Ascending aorta (tissue), 2 donors: ENCODE measurements around the gene MIF. TPM values are rescaled to one million over a fixed set of nuclear protein-coding genes. Genes with fewer than 3 reads are reported as not detected.

Source experiments
- DNase-seq, 2 donors: peaks; one replicate each; pipeline ENCODE4 v3.0.0-alpha.2; 2019; ENCODE audit warnings: low spot score in 2 of 2
- H3K27ac ChIP-seq, 2 donors: fragments of 200-600 bp; sonication (generic); one replicate each; pipeline ENCODE4 v1.5.1; 2016 to 2017; ENCODE audit warnings: mild to moderate bottlenecking in 1 of 2
- H3K27me3 ChIP-seq: fragments of 200-600 bp; sonication (generic); one replicate; pipeline ENCODE4 v1.5.1; 2017
- H3K36me3 ChIP-seq, 2 donors: fragments of 200-600 bp; sonication (generic); one replicate each; pipeline ENCODE4 v1.5.1; 2016
- H3K4me1 ChIP-seq, 2 donors: fragments of 200-600 bp; sonication (generic); one replicate each; pipeline ENCODE4 v1.5.1; 2016 to 2017; ENCODE audit warnings: mild to moderate bottlenecking in 1 of 2
- H3K4me3 ChIP-seq, 2 donors: fragments of 200-600 bp; sonication (generic); one replicate each; pipeline ENCODE4 v1.5.1; 2016 to 2017; ENCODE audit warnings: mild to moderate bottlenecking in 1 of 2
- H3K9me3 ChIP-seq, 2 donors: fragments of 200-600 bp; sonication (generic); one replicate each; pipeline ENCODE4 v1.5.1; 2016
- CTCF ChIP-seq, 3 experiments: fragments of 200-600 bp in 2 of 3; fragments of 450-650 bp in 1 of 3; sonication (generic) in 2 of 3; IDR thresholded peaks; one replicate each; pipeline ENCODE4 v1.5.1; 2016 to 2019; ENCODE audit warnings: antibody characterized with exemption in 3 of 3, mild to moderate bottlenecking in 1 of 3, moderate library complexity in 1 of 3
- intact Hi-C: fragments of 100-400 bp; cut with DNase I; formaldehyde crosslinking; loops from one replicate; pipeline ENCODE4 v1.15.1; 2023
- total RNA-seq: library from RNA; depleted of rRNA; stranded (reverse); fragments of >200 nt; gene quantifications from one replicate; pipeline ENCODE4 v1.1.0, GENCODE V29; 2016

The MIF gene
- total RNA-seq, 1 donor from 2014 or later = 527 TPM

- no peak for TF ChIP-seq CTCF (IDR thresholded peaks at IDR 0.05)
- Histone ChIP-seq H3K4me1 (peaks cover 0 to 3% of the 10 kb centered on the region in 2 donors), H3K4me3 (no peak overlapping the region), H3K36me3 (peaks cover 4 to 6% of the 10 kb centered on the region in 2 donors), H3K27me3 (no peaks in the 10 kb centered on the region), H3K27ac (no peak overlapping the region), H3K9me3 (no peaks in the 10 kb centered on the region)
- no peak for DNase-seq
- intact Hi-C loops = no loop called here
Measured at GRCh38 chr22:23883658-23884057, 10.5 kb upstream of the MIF start.

DNA sequence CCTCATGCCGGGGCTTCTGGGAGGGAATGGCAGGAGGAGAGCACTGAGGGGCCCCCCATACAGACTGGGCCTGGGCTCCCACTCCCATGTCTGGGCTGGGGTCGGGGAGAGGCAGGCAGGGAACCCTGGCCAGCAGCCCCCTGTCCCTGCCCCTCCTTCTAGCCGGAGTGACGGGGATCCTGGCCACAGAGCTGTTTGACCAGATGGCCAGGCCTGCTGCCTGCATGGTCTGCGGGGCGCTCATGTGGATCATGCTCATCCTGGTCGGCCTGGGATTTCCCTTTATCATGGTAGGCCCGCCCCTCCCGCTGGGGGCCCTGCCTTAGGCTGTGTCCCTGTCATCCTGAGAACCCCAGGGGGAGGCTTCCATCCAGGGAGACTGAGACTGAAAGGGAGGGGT is 10.0 kb upstream of the MIF start:
- Histone ChIP-seq H3K9me3 (no peaks in the 10 kb centered on the region), H3K4me3 (no peak overlapping the region), H3K36me3 (peaks cover 4 to 6% of the 10 kb centered on the region in 2 donors), H3K27me3 (no peaks in the 10 kb centered on the region), H3K4me1 (peaks cover 0 to 4% of the 10 kb centered on the region in 2 donors), H3K27ac (no peak overlapping the region)
- DNase-seq = no peak
- TF ChIP-seq CTCF (IDR thresholded peaks at IDR 0.05) = no peak
- intact Hi-C loops = no loop called here

DNA sequence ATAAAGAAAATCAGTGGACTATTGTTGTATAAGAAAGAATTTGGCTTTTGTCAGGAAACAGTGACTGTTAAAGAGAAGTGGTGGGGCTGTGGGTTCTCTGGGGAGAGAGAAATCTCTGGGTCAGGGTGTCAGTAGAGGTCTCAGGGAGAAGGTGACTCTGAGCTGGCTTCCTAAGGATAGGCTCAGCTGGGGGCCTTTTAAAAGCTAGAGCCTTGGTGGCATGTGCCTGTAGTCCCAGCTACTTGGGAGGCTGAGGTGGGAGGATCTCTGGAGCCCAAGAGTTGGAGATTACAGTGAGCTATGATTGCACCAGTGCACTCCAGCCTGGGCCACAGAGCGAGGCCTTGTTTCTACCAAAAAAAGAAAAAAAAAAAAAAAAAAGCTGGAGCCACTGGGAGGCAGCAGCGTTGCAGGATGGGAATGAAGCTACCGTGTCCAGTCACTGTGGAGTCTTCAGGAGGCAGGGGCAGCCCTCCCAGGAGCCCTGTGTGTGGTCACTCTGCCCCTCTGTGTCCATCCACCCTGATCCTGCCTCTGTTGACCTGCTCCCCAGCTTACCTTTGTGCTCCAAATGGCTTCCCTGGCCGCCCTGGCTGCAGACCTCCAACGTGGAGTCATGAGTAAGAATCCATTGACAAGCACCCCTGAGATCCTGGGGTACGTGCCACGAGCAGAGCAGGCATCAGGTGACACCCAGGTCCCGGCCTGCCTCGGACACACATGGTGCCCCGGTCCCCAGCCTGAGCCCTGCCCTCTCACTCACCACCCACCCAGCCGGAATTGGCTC is 5.4 kb upstream of the MIF start:
- peak in 1 of 3 experiments; percentile 15 for TF ChIP-seq CTCF (IDR thresholded peaks at IDR 0.05)
- intact Hi-C loops = no loop called here
- DNase-seq = no peak
- Histone ChIP-seq H3K9me3 (no peaks in the 10 kb centered on the region), H3K4me3 (no peak overlapping the region), H3K27ac (peak overlapping the region; percentile 77 to 78), H3K36me3 (no peaks in the 10 kb centered on the region), H3K4me1 (peaks cover 3 to 8% of the 10 kb centered on the region in 2 donors), H3K27me3 (no peaks in the 10 kb centered on the region)

DNA sequence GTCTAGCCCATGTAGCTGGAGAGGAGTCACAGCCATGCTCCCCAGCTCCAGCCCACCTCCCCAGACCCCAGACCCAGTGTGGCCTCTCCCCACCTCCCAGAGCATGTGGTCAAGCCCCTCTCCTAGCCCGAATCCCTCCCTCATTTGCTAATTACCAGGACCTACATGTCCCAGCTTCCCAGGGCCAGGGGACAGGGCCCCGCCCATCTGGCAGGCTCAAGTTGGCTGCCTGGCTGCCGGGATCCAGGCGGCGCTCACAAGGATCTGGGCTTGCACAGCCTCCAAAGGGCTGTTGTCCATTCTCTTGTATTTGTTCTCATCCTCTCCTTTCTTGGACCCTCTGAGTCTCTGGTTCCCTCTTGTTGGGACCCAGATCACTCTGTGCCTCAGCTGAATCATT is 4.6 kb upstream of the MIF start:
- Histone ChIP-seq H3K27ac (peak overlapping the region; percentile 77 to 78), H3K36me3 (no peaks in the 10 kb centered on the region), H3K4me1 (peaks cover 4 to 8% of the 10 kb centered on the region in 2 donors), H3K9me3 (no peaks in the 10 kb centered on the region), H3K4me3 (no peak overlapping the region), H3K27me3 (no peaks in the 10 kb centered on the region)
- TF ChIP-seq CTCF (IDR thresholded peaks at IDR 0.05) = no peak
- no peak for DNase-seq
- intact Hi-C loops = loop anchor here (5.0 to 10.0 kb wide), 3 partner anchors 32 to 1675 kb away; partner anchors contain the start of genes GRK3, SLC2A11 and SPECC1L

DNA sequence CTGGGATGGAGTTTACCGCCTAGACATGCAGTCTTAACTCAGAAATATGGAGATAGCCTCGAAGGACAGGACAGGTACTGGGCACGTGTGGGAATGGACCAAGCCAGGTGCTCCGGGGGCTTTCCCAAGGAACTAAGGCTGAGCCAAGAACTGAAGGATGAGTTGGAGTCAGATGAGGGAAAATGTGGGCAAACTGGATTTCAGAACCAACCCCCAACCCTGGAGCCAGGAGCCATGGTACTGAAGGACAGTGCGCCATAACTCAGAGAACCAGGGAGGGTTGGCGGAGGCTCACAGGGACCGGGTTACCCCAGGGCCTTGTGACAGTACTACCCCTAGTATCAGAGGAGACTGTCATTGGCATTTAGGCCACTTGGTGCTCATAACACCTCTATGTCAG is 2.5 kb upstream of the MIF start:
- Histone ChIP-seq H3K4me1 (peaks cover 4 to 19% of the 10 kb centered on the region in 2 donors), H3K27ac (no peak overlapping the region), H3K9me3 (no peaks in the 10 kb centered on the region), H3K27me3 (no peaks in the 10 kb centered on the region), H3K36me3 (peaks cover 8 to 10% of the 10 kb centered on the region in 2 donors), H3K4me3 (no peak overlapping the region)
- TF ChIP-seq CTCF (IDR thresholded peaks at IDR 0.05) = no peak
- DNase-seq = no peak
- intact Hi-C loops = loop anchor here (5.0 to 10.0 kb wide), 3 partner anchors 34 to 1673 kb away; partner anchors contain the start of genes GRK3, SLC2A11 and SPECC1L
